Hepatocyte (in vitro differentiated cells): ENCODE measurements around the gene BMAL1. TPM values are rescaled to one million over a fixed set of nuclear protein-coding genes. Genes with fewer than 3 reads are reported as not detected.

Experiments used
- DNase-seq: peaks from one replicate; pipeline ENCODE4 v3.0.0-alpha.2; 2016; ENCODE audit warnings: low spot score
- H2AFZ ChIP-seq: fragments of 200-600 bp; sonication (generic); 2 replicates; pipeline ENCODE4 v1.6.0; 2016; ENCODE audit warnings: antibody characterized with exemption, mild to moderate bottlenecking
- H3K27ac ChIP-seq: fragments of 200-600 bp; sonication (generic); 2 replicates; pipeline ENCODE4 v1.5.1; 2016; ENCODE audit warnings: mild to moderate bottlenecking
- H3K27me3 ChIP-seq: fragments of 200-600 bp; sonication (generic); 2 replicates; pipeline ENCODE4 v1.6.1; 2016
- H3K36me3 ChIP-seq: fragments of 200-600 bp; sonication (generic); replicated peaks from 2 replicates; pipeline ENCODE4 v1.5.1; 2016; ENCODE audit warnings: low read depth; ENCODE audit not compliant: insufficient read depth
- H3K4me1 ChIP-seq: fragments of 200-600 bp; sonication (generic); 2 replicates; pipeline ENCODE4 v1.5.1; 2016; ENCODE audit warnings: mild to moderate bottlenecking, moderate library complexity; ENCODE audit not compliant: insufficient read depth
- H3K4me2 ChIP-seq: fragments of 200-600 bp; sonication (generic); 2 replicates; pipeline ENCODE4 v1.6.0; 2016
- H3K4me3 ChIP-seq: fragments of 200-600 bp; sonication (generic); 2 replicates; pipeline ENCODE4 v1.5.1; 2016; ENCODE audit warnings: mild to moderate bottlenecking
- H3K79me2 ChIP-seq: fragments of 200-600 bp; sonication (generic); 2 replicates; pipeline ENCODE4 v1.6.0; 2017; ENCODE audit warnings: mild to moderate bottlenecking
- H3K9me2 ChIP-seq: fragments of 200-600 bp; sonication (generic); replicated peaks from 2 replicates; pipeline ENCODE4 v1.6.0; 2017; ENCODE audit warnings: mild to moderate bottlenecking; ENCODE audit not compliant: insufficient read depth
- H3K9me3 ChIP-seq: fragments of 200-600 bp; sonication (generic); 2 replicates; pipeline ENCODE4 v1.5.1; 2016; ENCODE audit warnings: low read depth, mild to moderate bottlenecking
- H4K20me1 ChIP-seq: fragments of 200-600 bp; sonication (generic); 2 replicates; pipeline ENCODE4 v1.6.0; 2016; ENCODE audit warnings: mild to moderate bottlenecking; ENCODE audit not compliant: insufficient read depth, poor library complexity, severe bottlenecking
- CTCF ChIP-seq: fragments of 200-600 bp; sonication (generic); IDR thresholded peaks from 2 replicates; pipeline ENCODE4 v1.5.1; 2016; ENCODE audit warnings: antibody characterized with exemption, mild to moderate bottlenecking; ENCODE audit not compliant: poor library complexity
- EZH2 ChIP-seq: fragments of 200-600 bp; sonication (generic); IDR thresholded peaks from 2 replicates; pipeline ENCODE4 v1.6.1; 2016; ENCODE audit warnings: antibody characterized with exemption, mild to moderate bottlenecking, borderline replicate concordance
- EZH2phosphoT487 ChIP-seq: fragments of 200-600 bp; sonication (generic); IDR thresholded peaks from one replicate; pipeline ENCODE4 v1.6.1; 2018; ENCODE audit warnings: antibody characterized with exemption, mild to moderate bottlenecking, low read depth, moderate library complexity; ENCODE audit not compliant: unreplicated experiment, severe bottlenecking
- WGBS: methylation state at CpG from one replicate; pipeline ENCODE4 v1.1.6; 2016; ENCODE audit warnings: low lambda C conversion rate; ENCODE audit errors: missing lambda C conversion rate; 5-methylcytosine and 5-hydroxymethylcytosine counted together
- polyA plus RNA-seq: library from polyadenylated mRNA; unstranded; fragments of >200 nt; fragmentation: Nextera tagmentation; extraction: Ambion mirVana; gene quantifications from 2 replicates; pipeline ENCODE4 v1.2.1, GENCODE V29; 2016
- total RNA-seq: library from RNA; depleted of rRNA; stranded (reverse); fragments of >200 nt; gene quantifications from 2 replicates; pipeline ENCODE4 v1.2.3, GENCODE V29; 2014

The BMAL1 gene
- total and polyA plus RNA-seq, 2 experiments from 2014 or later = 8.7 to 12.7 TPM

- Histone ChIP-seq H3K9me2 (no peaks in the 10 kb centered on the region), H3K27me3 (no peaks in the 10 kb centered on the region), H3K4me3 (no peak overlapping the region), H3K9me3 (no peaks in the 10 kb centered on the region), H2AFZ (no peak overlapping the region), H3K79me2 (no peaks in the 10 kb centered on the region), H3K4me2 (no peak overlapping the region), H3K27ac (no peak overlapping the region), H4K20me1 (no peaks in the 10 kb centered on the region), H3K36me3 (no peaks in the 10 kb centered on the region), H3K4me1 (no peaks in the 10 kb centered on the region)
- no peak for TF ChIP-seq EZH2phosphoT487
- TF ChIP-seq CTCF = no peak
- TF ChIP-seq EZH2 = no peak
- WGBS = 89% methylated on average over 16 of the region's 16 CpGs
- no peak for DNase-seq
Measured at GRCh38 chr11:13313005-13313819, 35.6 kb downstream of the BMAL1 start.

GRCh38 chr11:13314676-13315394 lies 37.2 kb downstream of the BMAL1 start:
- TF ChIP-seq EZH2phosphoT487 (no peak), EZH2 (no peak), CTCF (no peak)
- Histone ChIP-seq H2AFZ (no peak overlapping the region), H3K4me3 (no peak overlapping the region), H4K20me1 (no peaks in the 10 kb centered on the region), H3K79me2 (no peaks in the 10 kb centered on the region), H3K9me3 (no peaks in the 10 kb centered on the region), H3K27me3 (no peaks in the 10 kb centered on the region), H3K4me2 (no peak overlapping the region), H3K4me1 (no peaks in the 10 kb centered on the region), H3K27ac (no peak overlapping the region), H3K9me2 (no peaks in the 10 kb centered on the region), H3K36me3 (no peaks in the 10 kb centered on the region)
- DNase-seq = no peak
- 95% methylated on average over 2 of the region's 2 CpGs for WGBS

DNA sequence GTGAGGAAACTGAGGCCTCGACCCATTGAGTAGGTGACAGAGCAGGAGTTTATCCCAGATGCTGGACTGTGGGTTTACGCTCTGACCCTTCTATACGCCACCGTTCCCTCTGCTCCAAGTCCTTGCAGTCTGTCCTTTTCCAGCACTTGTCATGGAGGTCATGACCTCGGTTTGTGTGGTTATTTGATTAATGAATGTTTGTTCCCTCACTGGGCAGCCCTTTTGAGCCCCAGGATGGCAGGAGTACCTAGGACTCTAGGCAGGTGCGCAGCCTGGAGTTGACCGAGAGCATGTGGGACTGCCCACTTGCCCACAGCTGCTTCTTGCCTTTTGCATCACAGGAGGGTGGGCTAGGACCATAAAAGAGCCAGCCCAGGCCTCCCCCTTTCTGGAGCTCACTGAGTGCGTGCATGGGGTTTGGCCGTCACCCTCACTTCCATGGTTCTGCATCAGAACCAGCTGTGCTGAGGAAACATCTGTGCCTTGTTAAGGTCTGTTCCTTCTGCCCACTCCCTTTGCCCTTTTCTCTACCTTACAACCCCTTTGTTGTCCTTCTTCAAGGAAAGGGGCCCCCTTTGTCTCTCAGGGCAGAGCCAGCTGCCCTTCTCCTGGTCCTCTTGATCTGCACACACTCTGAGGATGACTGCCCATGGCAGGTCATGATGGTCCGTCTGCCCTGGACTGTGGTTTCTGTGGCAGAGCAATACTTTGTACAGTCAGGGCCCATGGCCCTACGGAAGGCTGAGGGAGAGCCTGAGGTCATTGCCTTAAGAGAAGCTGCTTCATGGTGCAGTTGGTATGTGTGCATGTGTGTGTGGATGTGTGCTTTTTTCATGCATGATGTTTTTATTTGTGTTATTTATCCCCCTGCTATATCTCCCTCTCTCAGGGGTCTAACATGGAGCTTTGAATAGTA lies 38.2 kb downstream of the BMAL1 start:
- no peak overlapping the region for H3K27ac ChIP-seq
- H3K9me2 ChIP-seq = no peaks in the 10 kb centered on the region
- H3K27me3 ChIP-seq = no peaks in the 10 kb centered on the region
- TF ChIP-seq CTCF (no peak), EZH2 (no peak), EZH2phosphoT487 (no peak)
- no peaks in the 10 kb centered on the region for H4K20me1 ChIP-seq
- no peak overlapping the region for H2AFZ ChIP-seq
- no peak for DNase-seq
- no peaks in the 10 kb centered on the region for H3K36me3 ChIP-seq
- no peaks in the 10 kb centered on the region for H3K9me3 ChIP-seq
- no peak overlapping the region for H3K4me2 ChIP-seq
- no peaks in the 10 kb centered on the region for H3K79me2 ChIP-seq
- WGBS = 90% methylated on average over 11 of the region's 11 CpGs
- no peaks in the 10 kb centered on the region for H3K4me1 ChIP-seq
- H3K4me3 ChIP-seq = no peak overlapping the region
